Epithelial cell of esophagus (primary cell): Measurements from ENCODE around the gene TBC1D22B.

Experiments
- DNase-seq: peaks from one replicate; pipeline ENCODE4 v3.0.0; 2010; ENCODE audit warnings: low read depth
- H3K4me3 ChIP-seq: 2 replicates; pipeline ENCODE4 v1.5.1; 2011; ENCODE audit warnings: mild to moderate bottlenecking, low read length, control low read depth
- TF ChIP-seq, protein P1 (sequence below): IDR thresholded peaks from 2 replicates; pipeline ENCODE4 v1.5.1; 2011; ENCODE audit warnings: low read depth, mild to moderate bottlenecking, low read length, control low read depth, inconsistent platforms; ENCODE audit not compliant: insufficient read depth; ENCODE audit errors: missing control alignments

TBC1D22B gene

DNA sequence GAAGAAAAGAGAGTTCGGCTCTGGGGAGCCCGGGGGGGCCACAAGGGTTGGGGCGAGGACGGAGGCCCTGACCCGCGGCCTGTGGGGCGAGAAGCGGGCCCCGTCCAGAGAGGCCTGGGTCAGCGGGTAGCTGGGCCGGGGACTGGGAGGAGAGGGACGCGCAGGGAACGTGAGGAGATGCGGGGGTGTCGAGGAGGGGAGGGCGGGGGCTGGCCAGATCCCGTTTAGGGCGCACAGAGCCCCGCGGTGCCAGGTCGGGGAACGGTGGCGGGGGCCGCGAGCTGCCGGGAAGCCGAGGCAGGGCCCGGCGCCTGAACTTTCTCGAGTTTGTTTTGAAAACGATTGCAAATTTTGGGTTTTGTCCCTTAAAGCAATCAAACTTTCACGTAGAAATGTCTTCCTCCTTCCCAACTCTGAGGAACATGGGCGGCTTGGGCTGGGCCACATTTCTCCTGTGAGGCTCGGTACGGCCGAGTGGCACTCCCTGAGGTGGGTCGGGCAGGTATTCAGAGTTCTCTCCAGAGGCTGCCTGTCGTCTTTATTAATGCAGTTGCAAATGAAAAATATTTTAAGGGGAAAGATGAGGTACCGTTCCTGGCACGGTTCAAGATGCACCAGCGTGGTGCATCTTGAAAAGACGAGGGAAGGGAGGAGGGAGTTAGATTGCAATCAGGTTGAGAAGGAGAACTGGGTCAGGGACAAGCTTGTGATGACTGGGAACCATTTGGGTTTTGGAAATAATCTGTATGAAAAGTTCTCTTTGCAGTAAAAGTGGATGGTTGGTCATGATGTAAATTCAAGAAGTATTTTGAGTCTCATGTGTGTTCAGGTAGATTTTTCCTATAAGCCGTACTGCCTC is 97.2 kb downstream of the TBC1D22B start:
- TF ChIP-seq, protein P1, sequence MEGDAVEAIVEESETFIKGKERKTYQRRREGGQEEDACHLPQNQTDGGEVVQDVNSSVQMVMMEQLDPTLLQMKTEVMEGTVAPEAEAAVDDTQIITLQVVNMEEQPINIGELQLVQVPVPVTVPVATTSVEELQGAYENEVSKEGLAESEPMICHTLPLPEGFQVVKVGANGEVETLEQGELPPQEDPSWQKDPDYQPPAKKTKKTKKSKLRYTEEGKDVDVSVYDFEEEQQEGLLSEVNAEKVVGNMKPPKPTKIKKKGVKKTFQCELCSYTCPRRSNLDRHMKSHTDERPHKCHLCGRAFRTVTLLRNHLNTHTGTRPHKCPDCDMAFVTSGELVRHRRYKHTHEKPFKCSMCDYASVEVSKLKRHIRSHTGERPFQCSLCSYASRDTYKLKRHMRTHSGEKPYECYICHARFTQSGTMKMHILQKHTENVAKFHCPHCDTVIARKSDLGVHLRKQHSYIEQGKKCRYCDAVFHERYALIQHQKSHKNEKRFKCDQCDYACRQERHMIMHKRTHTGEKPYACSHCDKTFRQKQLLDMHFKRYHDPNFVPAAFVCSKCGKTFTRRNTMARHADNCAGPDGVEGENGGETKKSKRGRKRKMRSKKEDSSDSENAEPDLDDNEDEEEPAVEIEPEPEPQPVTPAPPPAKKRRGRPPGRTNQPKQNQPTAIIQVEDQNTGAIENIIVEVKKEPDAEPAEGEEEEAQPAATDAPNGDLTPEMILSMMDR = no peak
- peak; percentile 41 for DNase-seq

DNA sequence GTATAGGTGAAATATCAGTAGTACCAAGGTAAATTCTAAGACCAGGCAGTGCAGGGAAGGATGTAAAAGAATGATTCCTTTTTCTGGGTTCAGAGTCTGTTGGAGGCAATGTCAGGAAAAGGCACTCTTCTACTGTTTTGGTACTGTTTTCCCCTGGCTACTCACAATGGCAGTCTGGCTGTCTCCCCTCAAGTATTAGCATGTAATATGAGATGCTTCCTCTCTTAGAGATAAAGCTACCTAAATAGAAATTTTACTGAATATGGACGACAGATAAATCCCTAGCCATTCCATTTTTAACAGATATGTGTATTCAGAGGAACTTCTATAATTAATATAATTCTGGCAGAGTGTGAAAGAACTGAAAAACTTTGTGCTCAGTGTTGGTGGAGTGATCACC is 99.7 kb downstream of the TBC1D22B start:
- TF ChIP-seq, protein P1 = no peak
- no peak overlapping the region for H3K4me3 ChIP-seq
- no peak for DNase-seq

More for the DNA sequence above, 97.2 kb downstream of the TBC1D22B start:
- H3K4me3 ChIP-seq = peak overlapping the region; percentile 89

DNA sequence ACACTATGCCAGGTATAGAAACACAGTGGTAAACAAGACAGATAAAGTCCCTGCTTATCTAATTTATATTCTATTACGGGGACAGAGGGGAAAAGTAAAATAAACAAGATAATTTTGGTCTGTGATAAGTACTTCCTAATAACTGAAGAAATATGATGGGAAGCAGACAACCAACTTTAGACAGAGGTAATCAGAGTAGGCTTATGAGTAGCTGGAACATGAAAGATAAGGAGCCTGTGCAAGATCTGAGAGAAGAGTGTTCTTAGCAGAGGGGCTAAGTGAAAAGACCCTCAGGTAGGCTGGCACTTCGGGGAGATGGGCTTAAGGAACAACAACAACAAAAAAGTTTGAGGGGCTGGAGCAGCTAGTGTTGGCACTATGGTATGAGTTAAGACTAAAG is 100.3 kb downstream of the TBC1D22B start:
- no peak for DNase-seq
- TF ChIP-seq, protein P1 = no peak
- H3K4me3 ChIP-seq = no peak overlapping the region

DNA sequence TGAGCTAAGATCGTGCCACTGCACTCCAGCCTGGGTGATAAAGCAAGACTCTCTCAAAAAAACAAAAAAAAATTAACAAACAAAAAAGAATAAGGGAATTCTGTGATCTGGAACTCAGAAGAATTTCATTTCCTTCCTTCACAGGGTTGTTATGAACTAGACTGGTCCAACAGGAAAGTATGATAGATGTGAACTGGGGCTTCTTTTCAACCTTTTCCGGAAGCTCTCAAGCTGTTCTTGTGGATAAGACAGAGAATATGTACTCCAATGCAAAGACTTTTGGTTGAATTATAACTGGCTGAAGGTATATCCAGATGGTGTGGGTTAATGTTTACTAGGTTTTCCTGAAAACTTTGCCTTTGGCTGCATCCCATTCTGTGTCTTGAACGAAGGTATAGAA is 101.5 kb downstream of the TBC1D22B start:
- H3K4me3 ChIP-seq = no peak overlapping the region
- TF ChIP-seq, protein P1 = no peak
- DNase-seq = no peak

DNA sequence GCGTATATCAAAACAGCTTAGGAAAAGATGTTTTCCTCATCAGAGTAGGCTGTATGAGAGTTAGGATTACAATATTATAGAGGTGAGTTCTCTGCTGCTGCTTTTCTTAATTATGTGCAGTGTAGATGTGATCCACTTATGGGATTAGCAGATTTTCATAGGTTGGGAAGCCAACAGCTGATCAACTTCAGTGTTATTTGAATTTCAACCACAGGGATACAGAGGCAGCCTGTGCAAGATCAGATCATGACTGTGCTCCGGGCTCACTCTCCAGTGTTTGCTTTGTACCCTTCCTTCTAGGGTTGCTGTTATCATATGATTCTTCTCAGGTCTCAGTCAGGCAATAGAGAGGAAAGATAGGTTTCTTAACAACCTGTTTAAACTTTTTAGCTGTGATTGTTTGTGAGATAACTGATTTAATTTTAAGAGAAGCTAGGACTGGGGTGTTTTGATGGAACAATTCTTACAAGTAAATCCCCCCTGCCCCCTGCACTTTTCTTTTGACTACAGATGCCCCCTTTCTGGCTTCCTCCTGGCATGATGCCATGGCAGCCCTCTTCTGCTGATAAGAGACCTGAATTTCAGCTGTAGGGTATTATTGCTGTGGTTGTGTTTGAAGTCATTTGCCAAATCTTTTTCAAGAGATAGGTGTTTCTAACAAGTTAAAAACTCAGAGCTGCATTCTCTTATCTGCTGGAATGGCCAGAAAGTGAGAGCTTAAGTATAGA is 104.7 kb downstream of the TBC1D22B start:
- DNase-seq = no peak
- TF ChIP-seq, protein P1 = no peak
- H3K4me3 ChIP-seq = no peak overlapping the region

DNA sequence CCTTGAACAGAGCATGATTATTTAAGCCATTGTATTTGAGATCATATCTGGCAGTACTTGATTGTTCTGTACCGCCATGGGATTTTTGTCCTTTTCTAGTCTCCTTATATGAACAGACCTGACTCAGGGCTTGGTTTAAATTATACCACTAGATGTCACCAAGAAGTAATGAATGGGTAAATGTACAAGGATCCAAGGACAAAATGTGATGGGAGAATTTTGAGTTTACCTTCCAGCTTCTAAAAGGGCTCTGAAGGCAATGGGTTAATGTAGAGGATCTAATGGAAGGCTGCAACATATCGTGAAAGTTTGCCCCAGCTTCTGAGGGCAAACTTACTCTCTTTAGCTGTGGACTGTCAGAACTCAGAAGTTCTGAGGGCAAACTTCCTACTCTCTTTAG is 108.2 kb downstream of the TBC1D22B start:
- TF ChIP-seq, protein P1 = peak; percentile 9
- DNase-seq = peak; percentile 22
- H3K4me3 ChIP-seq = no peak overlapping the region
